HFFc6 (cell line): ENCODE measurements around the gene WASF3. TPM values are rescaled to one million over a fixed set of nuclear protein-coding genes. Genes with fewer than 3 reads are reported as not detected.

Experiments
- DNase-seq: peaks from one replicate; pipeline ENCODE4 v3.0.0-alpha.2; 2018
- H3K27ac Mint-ChIP-seq: 2 replicates; pipeline ENCODE4 v1.8.0; 2020; ENCODE audit warnings: mild to moderate bottlenecking, mixed read lengths
- H3K27me3 Mint-ChIP-seq: 2 replicates; pipeline ENCODE4 v1.8.0; 2021; ENCODE audit warnings: mild to moderate bottlenecking, moderate library complexity, mixed read lengths; ENCODE audit not compliant: insufficient read depth
- H3K36me3 Mint-ChIP-seq: 2 replicates; pipeline ENCODE4 v1.8.0; 2021; ENCODE audit warnings: low read depth, mixed read lengths
- H3K4me1 Mint-ChIP-seq: 2 replicates; pipeline ENCODE4 v1.8.0; 2020; ENCODE audit warnings: low read depth, mixed read lengths
- H3K4me3 Mint-ChIP-seq: 2 replicates; pipeline ENCODE4 v1.8.0; 2020; ENCODE audit warnings: mild to moderate bottlenecking, moderate library complexity, mixed read lengths
- H3K9me3 Mint-ChIP-seq: 2 replicates; pipeline ENCODE4 v1.8.0; 2020; ENCODE audit warnings: mild to moderate bottlenecking, mixed read lengths
- total RNA-seq, 6 experiments: library from RNA; stranded (reverse); fragmentation: NEBNext Ultra II Directional; extraction: Animal tissue kit (Norgen Biotek cat#: 25700); gene quantifications; 2 replicates in 1 of 6; 3 replicates in 5 of 6; pipeline ENCODE4 v1.2.3, GENCODE V29; 2021
- TF ChIP-seq, protein P1 (sequence below): fragments of 200-600 bp; sonication (generic); IDR thresholded peaks from 2 replicates; pipeline ENCODE4 v1.5.0; 2021; ENCODE audit warnings: antibody characterized with exemption, mild to moderate bottlenecking

Gene WASF3
- total RNA-seq, 6 experiments from 2014 or later, result 26.4 to 32.9 (median 28.2) TPM

DNA sequence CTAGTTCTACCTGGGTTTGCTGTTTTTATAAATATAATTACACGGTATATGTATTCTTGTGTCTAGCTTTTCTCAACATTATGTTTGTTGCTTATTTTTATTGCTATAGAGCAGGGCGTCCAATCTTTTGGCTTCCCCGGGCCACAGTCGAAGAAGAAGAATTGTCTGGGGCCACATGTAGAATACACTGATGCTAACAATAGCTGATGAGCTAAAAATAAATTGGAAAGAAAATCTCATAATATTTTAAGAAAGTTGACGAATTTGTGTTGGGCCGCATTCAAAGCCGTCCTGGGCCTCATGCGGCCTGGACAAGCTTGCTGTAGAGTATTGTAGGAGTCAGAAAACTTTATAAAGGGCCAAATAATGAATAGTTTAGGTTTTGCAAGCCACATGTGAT, 169.2 kb downstream of the WASF3 start:
- H3K36me3 Mint-ChIP-seq, result no peaks in the 10 kb centered on the region
- no peak overlapping the region for H3K27ac Mint-ChIP-seq
- H3K4me3 Mint-ChIP-seq, result no peak overlapping the region
- TF ChIP-seq, protein P1, sequence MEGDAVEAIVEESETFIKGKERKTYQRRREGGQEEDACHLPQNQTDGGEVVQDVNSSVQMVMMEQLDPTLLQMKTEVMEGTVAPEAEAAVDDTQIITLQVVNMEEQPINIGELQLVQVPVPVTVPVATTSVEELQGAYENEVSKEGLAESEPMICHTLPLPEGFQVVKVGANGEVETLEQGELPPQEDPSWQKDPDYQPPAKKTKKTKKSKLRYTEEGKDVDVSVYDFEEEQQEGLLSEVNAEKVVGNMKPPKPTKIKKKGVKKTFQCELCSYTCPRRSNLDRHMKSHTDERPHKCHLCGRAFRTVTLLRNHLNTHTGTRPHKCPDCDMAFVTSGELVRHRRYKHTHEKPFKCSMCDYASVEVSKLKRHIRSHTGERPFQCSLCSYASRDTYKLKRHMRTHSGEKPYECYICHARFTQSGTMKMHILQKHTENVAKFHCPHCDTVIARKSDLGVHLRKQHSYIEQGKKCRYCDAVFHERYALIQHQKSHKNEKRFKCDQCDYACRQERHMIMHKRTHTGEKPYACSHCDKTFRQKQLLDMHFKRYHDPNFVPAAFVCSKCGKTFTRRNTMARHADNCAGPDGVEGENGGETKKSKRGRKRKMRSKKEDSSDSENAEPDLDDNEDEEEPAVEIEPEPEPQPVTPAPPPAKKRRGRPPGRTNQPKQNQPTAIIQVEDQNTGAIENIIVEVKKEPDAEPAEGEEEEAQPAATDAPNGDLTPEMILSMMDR, result no peak
- peaks cover 16% of the 10 kb centered on the region for H3K27me3 Mint-ChIP-seq
- H3K4me1 Mint-ChIP-seq, result no peaks in the 10 kb centered on the region
- no peak for DNase-seq
- no peaks in the 10 kb centered on the region for H3K9me3 Mint-ChIP-seq

DNA sequence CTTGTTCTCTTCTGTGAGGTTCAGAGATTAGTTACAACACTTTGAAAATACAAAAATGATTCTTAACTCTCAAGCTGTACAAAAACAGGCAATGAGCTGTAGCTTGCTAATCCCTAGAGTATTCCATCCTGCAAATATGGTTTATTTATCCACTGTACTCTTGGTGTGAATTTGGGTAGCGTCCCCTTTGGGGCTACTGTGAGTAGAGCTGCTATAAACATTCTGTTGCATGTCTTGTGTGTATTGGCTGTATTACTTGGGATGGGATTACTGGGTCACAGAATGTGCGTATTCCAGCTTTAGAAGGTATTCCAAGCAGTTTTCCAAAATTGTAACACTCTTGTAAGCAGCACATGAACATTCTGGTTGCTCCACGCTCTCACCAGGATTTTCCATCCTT, 169.6 kb downstream of the WASF3 start:
- H3K27me3 Mint-ChIP-seq, result peaks cover 16% of the 10 kb centered on the region
- no peaks in the 10 kb centered on the region for H3K36me3 Mint-ChIP-seq
- H3K9me3 Mint-ChIP-seq, result no peaks in the 10 kb centered on the region
- TF ChIP-seq, protein P1, result no peak
- no peaks in the 10 kb centered on the region for H3K4me1 Mint-ChIP-seq
- no peak overlapping the region for H3K4me3 Mint-ChIP-seq
- DNase-seq, result no peak
- no peak overlapping the region for H3K27ac Mint-ChIP-seq

DNA sequence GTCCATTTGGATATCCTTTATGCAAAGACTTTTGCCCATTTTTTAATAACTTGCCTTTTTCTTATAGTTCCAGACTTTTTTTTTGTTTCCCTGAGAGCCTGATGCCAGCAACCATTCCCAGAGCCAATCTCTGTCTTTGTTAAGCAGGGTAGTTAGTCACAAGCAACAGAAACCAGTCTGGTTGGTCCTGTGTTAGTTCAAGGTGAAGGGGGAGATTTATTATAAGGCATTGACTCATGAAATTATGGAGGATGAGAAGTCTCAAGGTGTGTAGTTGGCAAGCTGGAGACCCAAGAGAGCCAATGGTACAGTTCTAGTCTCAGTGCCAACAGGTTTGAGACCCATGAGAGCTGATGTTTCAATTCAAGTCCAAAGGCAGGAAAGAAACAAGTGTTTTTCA, 170.2 kb downstream of the WASF3 start:
- Mint-ChIP-seq H3K27me3 (peaks cover 16% of the 10 kb centered on the region), H3K9me3 (no peaks in the 10 kb centered on the region)

DNA sequence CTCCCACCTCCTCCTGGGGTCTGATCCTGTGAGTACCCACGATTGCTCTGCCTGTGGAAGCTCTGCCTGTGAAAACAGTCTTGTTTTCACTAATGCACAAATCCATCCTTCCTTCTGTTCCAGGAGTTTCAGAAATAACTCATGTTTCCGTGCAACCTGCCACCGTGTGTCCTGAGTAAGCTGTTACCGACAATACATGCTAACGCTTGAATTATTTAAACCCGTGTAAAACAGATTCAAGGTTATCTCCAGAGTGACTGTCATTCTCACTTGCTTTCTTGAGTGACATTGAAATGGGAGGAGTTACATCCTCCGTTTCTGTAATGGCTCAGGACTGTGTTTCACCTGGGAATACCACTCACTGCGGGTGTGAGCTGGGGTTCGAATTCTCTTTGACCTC, 178.2 kb downstream of the WASF3 start:
- no peaks in the 10 kb centered on the region for H3K4me1 Mint-ChIP-seq
- H3K27me3 Mint-ChIP-seq, result peaks cover 10% of the 10 kb centered on the region
- H3K36me3 Mint-ChIP-seq, result no peaks in the 10 kb centered on the region
- H3K4me3 Mint-ChIP-seq, result no peak overlapping the region
- DNase-seq, result no peak
- peaks cover 11% of the 10 kb centered on the region; the same call in 1 of the 2 replicates for H3K9me3 Mint-ChIP-seq
- TF ChIP-seq, protein P1, result no peak
- H3K27ac Mint-ChIP-seq, result no peak overlapping the region

More for the DNA sequence above, 170.2 kb downstream of the WASF3 start:
- no peak for DNase-seq
- H3K27ac Mint-ChIP-seq, result no peak overlapping the region
- H3K36me3 Mint-ChIP-seq, result no peaks in the 10 kb centered on the region
- TF ChIP-seq, protein P1, result no peak
- H3K4me1 Mint-ChIP-seq, result no peaks in the 10 kb centered on the region
- no peak overlapping the region for H3K4me3 Mint-ChIP-seq

Other genes with a start within 250 kb of the WASF3 start
- gene GPR12, start 203.1 kb downstream of the WASF3 start, total RNA-seq, result not detected